K562 (cell line): ENCODE measurements around the gene NAT8L. TPM values are rescaled to one million over a fixed set of nuclear protein-coding genes. Genes with fewer than 3 reads are reported as not detected.

Source experiments
- ATAC-seq: fragments of 200-7000 bp; cut with Tn5 transposase; 3 replicates; pipeline ENCODE4 v1.9.1; 2020; ENCODE audit warnings: moderate library complexity
- BruUV-seq: library from RNA; stranded (reverse); fragments of 400-500 nt; replicated peaks from 2 replicates; lab custom pipeline; 2021; lab: Mats Ljungman, UMichigan
- CTCF ChIA-PET: fragments of 300-600 bp; formaldehyde crosslinking; extraction: SDS; loops from one replicate; lab custom pipeline; 2021; ENCODE audit warnings: low intra/inter-chr PET ratio; lab: Yijun Ruan, JAX
- POLR2A ChIA-PET: fragments of 300-600, 350-650 bp; sonication (Branson Sonifier 250); formaldehyde crosslinking; extraction: SDS; loops from one replicate; lab custom pipeline; 2021; ENCODE audit warnings: antibody characterized with exemption, inconsistent platforms; lab: Yijun Ruan, JAX
- DNase-seq, 4 experiments: peaks; one replicate each; pipeline versions ENCODE4 v3.0.0 to v3.0.0-alpha.2; 2011 to 2018; ENCODE audit warnings: low spot score in 3 of 4, mixed read lengths in 3 of 4; ENCODE audit errors: extremely low read depth in 1 of 4
- FAIRE-seq: peaks from 2 replicates; lab custom pipeline; 2011; peaks lifted over from hg19 to GRCh38; lab: Jason Lieb, UNC
- H2AFZ ChIP-seq: 2 replicates; pipeline ENCODE4 v1.6.0; 2011; ENCODE audit warnings: low read depth, low read length, control low read depth, inconsistent platforms
- H3K27ac ChIP-seq: fragments of 200-600 bp; 3 replicates; pipeline ENCODE4 v1.8.0; 2011; ENCODE audit warnings: low read depth, mild to moderate bottlenecking, control low read depth, inconsistent platforms, low read length, moderate library complexity, mixed read lengths; ENCODE audit errors: extremely low read depth
- H3K27me3 ChIP-seq, 2 experiments: fragments of 300-600 bp in 1 of 2; 2 replicates in 1 of 2; 3 replicates in 1 of 2; pipeline versions ENCODE4 v1.6.0 to v1.8.0; 2011; ENCODE audit warnings: inconsistent platforms in 2 of 2, low read length in 2 of 2, mild to moderate bottlenecking in 1 of 2, mixed read lengths in 1 of 2, moderate library complexity in 1 of 2; ENCODE audit not compliant: control insufficient read depth in 2 of 2, insufficient read depth in 2 of 2
- H3K36me3 ChIP-seq: fragments of 300-600 bp; 3 replicates; pipeline ENCODE4 v1.8.0; 2011; ENCODE audit warnings: mild to moderate bottlenecking, low read length, inconsistent platforms; ENCODE audit not compliant: control insufficient read depth, insufficient read depth
- H3K4me1 ChIP-seq, 2 experiments: fragments of 200-600 bp in 1 of 2; replicated peaks in 1 of 2; 2 replicates in 1 of 2; 3 replicates in 1 of 2; pipeline versions ENCODE4 v1.5.1 to v1.8.0; 2011; ENCODE audit warnings: inconsistent platforms in 2 of 2, low read length in 2 of 2, mild to moderate bottlenecking in 1 of 2, mixed read lengths in 1 of 2, moderate library complexity in 1 of 2; ENCODE audit not compliant: control insufficient read depth in 2 of 2, insufficient read depth in 2 of 2
- H3K4me2 ChIP-seq: 2 replicates; pipeline ENCODE4 v1.6.1; 2011; ENCODE audit warnings: low read length, control low read depth, inconsistent platforms, mixed read lengths; ENCODE audit not compliant: insufficient read depth
- H3K4me3 ChIP-seq: fragments of 200-600 bp; sonication (generic), shearing (Covaris generic); 2 replicates; pipeline ENCODE4 v1.5.1; 2016; ENCODE audit warnings: control low read depth, inconsistent platforms
- H3K79me2 ChIP-seq: fragments of 200-600 bp; 3 replicates; pipeline ENCODE4 v1.8.0; 2011; ENCODE audit warnings: low read length, inconsistent platforms; ENCODE audit not compliant: control insufficient read depth, insufficient read depth
- H3K9ac ChIP-seq, 2 experiments: 2 replicates each; pipeline versions ENCODE4 v1.6.0 to v1.6.1; 2011; ENCODE audit warnings: low read depth in 2 of 2, low read length in 2 of 2, control low read depth in 1 of 2, inconsistent platforms in 1 of 2, mild to moderate bottlenecking in 1 of 2, mixed read lengths in 1 of 2; ENCODE audit not compliant: insufficient read depth in 1 of 2
- H3K9me1 ChIP-seq: one replicate; pipeline ENCODE4 v1.6.0; 2011; ENCODE audit warnings: inconsistent platforms, mild to moderate bottlenecking, low read length, moderate library complexity; ENCODE audit not compliant: control insufficient read depth, insufficient read depth
- H3K9me3 ChIP-seq: replicated peaks from 2 replicates; pipeline ENCODE4 v1.5.1; 2011; ENCODE audit warnings: low read depth, low read length, inconsistent platforms; ENCODE audit not compliant: control insufficient read depth, insufficient read depth
- H4K20me1 ChIP-seq: replicated peaks from 2 replicates; pipeline ENCODE4 v1.6.1; 2011; ENCODE audit warnings: low read length, inconsistent platforms, mixed read lengths; ENCODE audit not compliant: control insufficient read depth, insufficient read depth
- ELF2 ChIP-seq: fragments of 250-450 bp; sonication (Bioruptor Pico); IDR thresholded peaks from 2 replicates; pipeline ENCODE4 v1.5.0; 2021; ENCODE audit warnings: mild to moderate bottlenecking
- GATAD2B ChIP-seq: fragments of 450-650 bp; IDR thresholded peaks from 2 replicates; pipeline ENCODE4 v1.6.1; 2017; ENCODE audit warnings: mild to moderate bottlenecking, borderline replicate concordance
- POLR2AphosphoS2 ChIP-seq: IDR thresholded peaks from 2 replicates; pipeline ENCODE4 v1.6.1; 2012; ENCODE audit warnings: low read length, improper control_type of control experiment
- SMARCB1 ChIP-seq: IDR thresholded peaks from 2 replicates; pipeline ENCODE4 v1.6.1; 2011; ENCODE audit warnings: improper control_type of control experiment, low read depth; ENCODE audit not compliant: insufficient read length
- ZNF124 ChIP-seq: sonication (generic); formaldehyde crosslinking; IDR thresholded peaks from 2 replicates; pipeline ENCODE4 v1.8.1; 2022; ENCODE audit warnings: missing genetic modification reagents
- ZNF197 ChIP-seq: fragments of 200-800 bp; sonication (Bioruptor generic); IDR thresholded peaks from 2 replicates; pipeline ENCODE4 v1.6.1; 2016; ENCODE audit warnings: low read depth, missing genetic modification characterization, missing compliant biosample characterization
- ZNF217 ChIP-seq: sonication (generic); formaldehyde crosslinking; IDR thresholded peaks from 2 replicates; pipeline ENCODE4 v1.8.0; 2022; ENCODE audit warnings: mild to moderate bottlenecking, missing genetic modification reagents
- WGBS: fragments of 100-300 bp; shearing (Covaris generic); methylation state at CpG from one replicate; pipeline ENCODE4 v1.1.6; 2016; ENCODE audit warnings: low coverage, mixed read lengths; ENCODE audit not compliant: insufficient coverage; ENCODE audit errors: missing lambda C conversion rate; 5-methylcytosine and 5-hydroxymethylcytosine counted together
- in situ Hi-C: fragments of 300-500 bp; cut with MboI; formaldehyde crosslinking; loops from 4 replicates; pipeline ENCODE4 v1.15.0; 2018; ENCODE audit warnings: inconsistent platforms, mixed read lengths
- intact Hi-C: fragments of 100-400 bp; cut with micrococcal nuclease; formaldehyde crosslinking; loops from 2 replicates; pipeline ENCODE4 v1.14.2; 2022
- polyA plus RNA-seq, 8 experiments: library from polyadenylated mRNA; depleted of rRNA in 4 of 8; stranded (reverse) in 5 of 8; unstranded in 3 of 8; fragments of >200 nt; fragmentation: Nextera tagmentation in 2 of 8; fragmentation: Illumina TruSeq in 1 of 8; extraction: Ambion mirVana in 2 of 8; extraction: Trizol in 1 of 8; gene quantifications; 2 replicates each; pipeline versions ENCODE4 v1.2.1 to v1.2.3, GENCODE V29; 2011 to 2014; ENCODE audit warnings: inconsistent platforms in 1 of 8, missing spikeins in 1 of 8
- total RNA-seq, 7 experiments: library from RNA; depleted of rRNA in 6 of 7; stranded (reverse); fragments of >200 nt in 6 of 7; fragmentation: Illumina TruSeq in 2 of 7; extraction: Trizol in 2 of 7; gene quantifications; 2 replicates each; pipeline versions ENCODE4 v1.2.1 to v1.2.3, GENCODE V29; 2011 to 2021; ENCODE audit warnings: low replicate concordance in 1 of 7
- TF ChIP-seq, protein P1 (sequence below): fragments of 250-450 bp; sonication (Bioruptor Pico); IDR thresholded peaks from 2 replicates; pipeline ENCODE4 v1.5.0; 2020; ENCODE audit warnings: mild to moderate bottlenecking
- TF ChIP-seq, protein P2 (sequence below): fragments of 450-650 bp; formaldehyde crosslinking; IDR thresholded peaks from 2 replicates; pipeline ENCODE4 v1.4.0; 2020; ENCODE audit warnings: mild to moderate bottlenecking

The NAT8L gene
- total and polyA plus RNA-seq, 9 of the 15 experiments (the other 6 are each of a cell fraction or from before 2014, with no cell fraction given), result 0.06 to 11.0 (median 1.5) TPM

DNA sequence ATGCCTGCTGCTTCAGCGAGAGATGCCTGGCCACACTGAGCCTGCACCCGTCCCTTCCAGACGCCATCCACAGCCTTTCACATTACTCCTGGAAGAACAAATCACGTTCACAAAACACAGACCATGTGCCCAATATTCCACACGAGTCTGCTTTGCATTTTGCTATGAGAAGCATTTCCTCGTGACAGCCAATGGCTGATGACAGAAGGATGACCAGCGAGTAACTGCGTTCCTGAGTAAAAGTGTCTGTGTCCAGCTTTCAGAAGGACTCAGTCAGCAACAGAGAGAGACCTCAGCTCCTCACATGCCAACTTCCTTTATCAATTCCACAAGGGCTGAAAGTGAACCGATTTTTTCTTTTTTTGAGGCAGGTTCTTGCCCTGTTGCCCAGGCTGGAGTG is 19.5 kb downstream of the NAT8L start:
- no peak overlapping the region for H3K4me3 ChIP-seq
- H4K20me1 ChIP-seq, result no peaks in the 10 kb centered on the region
- no peak overlapping the region for H3K27ac ChIP-seq
- H3K4me2 ChIP-seq, result no peak overlapping the region
- FAIRE-seq (no peak), ATAC-seq (no peak), DNase-seq (no peak)
- H3K9ac ChIP-seq, result no peak overlapping the region
- ChIA-PET CTCF (no interaction called here), POLR2A (interaction anchor here (1.0 kb wide), 1 partner anchor 11 kb away, joined by 3 read pairs; no protein-coding TSS in a partner anchor)
- in situ Hi-C loops (no loop called here), intact Hi-C loops (no loop called here)
- H3K4me1 ChIP-seq, result peaks cover 0 to 29% of the 10 kb centered on the region in 2 experiments; a peak in 2 of 5 replicates
- no peaks in the 10 kb centered on the region for H3K9me3 ChIP-seq
- H3K9me1 ChIP-seq, result no peaks in the 10 kb centered on the region
- no TSS peak for BruUV-seq
- TF ChIP-seq GATAD2B, result no peak
- TF ChIP-seq ZNF124 (CRISPR knock-in tag), result no peak
- TF ChIP-seq, protein P1, sequence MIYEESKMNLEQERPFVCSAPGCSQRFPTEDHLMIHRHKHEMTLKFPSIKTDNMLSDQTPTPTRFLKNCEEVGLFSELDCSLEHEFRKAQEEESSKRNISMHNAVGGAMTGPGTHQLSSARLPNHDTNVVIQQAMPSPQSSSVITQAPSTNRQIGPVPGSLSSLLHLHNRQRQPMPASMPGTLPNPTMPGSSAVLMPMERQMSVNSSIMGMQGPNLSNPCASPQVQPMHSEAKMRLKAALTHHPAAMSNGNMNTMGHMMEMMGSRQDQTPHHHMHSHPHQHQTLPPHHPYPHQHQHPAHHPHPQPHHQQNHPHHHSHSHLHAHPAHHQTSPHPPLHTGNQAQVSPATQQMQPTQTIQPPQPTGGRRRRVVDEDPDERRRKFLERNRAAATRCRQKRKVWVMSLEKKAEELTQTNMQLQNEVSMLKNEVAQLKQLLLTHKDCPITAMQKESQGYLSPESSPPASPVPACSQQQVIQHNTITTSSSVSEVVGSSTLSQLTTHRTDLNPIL, result no peak
- TF ChIP-seq SMARCB1, result no peak
- no peak for TF ChIP-seq POLR2AphosphoS2
- TF ChIP-seq ZNF197 (CRISPR knock-in tag), result no peak
- no peak for TF ChIP-seq ELF2 (CRISPR knock-in tag)
- no peak for TF ChIP-seq ZNF217 (CRISPR knock-in tag)
- TF ChIP-seq, protein P2, sequence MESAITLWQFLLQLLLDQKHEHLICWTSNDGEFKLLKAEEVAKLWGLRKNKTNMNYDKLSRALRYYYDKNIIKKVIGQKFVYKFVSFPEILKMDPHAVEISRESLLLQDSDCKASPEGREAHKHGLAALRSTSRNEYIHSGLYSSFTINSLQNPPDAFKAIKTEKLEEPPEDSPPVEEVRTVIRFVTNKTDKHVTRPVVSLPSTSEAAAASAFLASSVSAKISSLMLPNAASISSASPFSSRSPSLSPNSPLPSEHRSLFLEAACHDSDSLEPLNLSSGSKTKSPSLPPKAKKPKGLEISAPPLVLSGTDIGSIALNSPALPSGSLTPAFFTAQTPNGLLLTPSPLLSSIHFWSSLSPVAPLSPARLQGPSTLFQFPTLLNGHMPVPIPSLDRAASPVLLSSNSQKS (CRISPR knock-in tag), result no peak
- no peaks in the 10 kb centered on the region for H3K36me3 ChIP-seq
- no peaks in the 10 kb centered on the region for H3K79me2 ChIP-seq
- no peak overlapping the region for H2AFZ ChIP-seq
- peaks cover 14 to 48% of the 10 kb centered on the region in 2 experiments; a peak in 4 of 5 replicates for H3K27me3 ChIP-seq
- WGBS, result 8% methylated on average over 9 of the region's 9 CpGs
